H1 (cell line): ENCODE measurements around the gene ANKRD50. TPM values are rescaled to one million over a fixed set of nuclear protein-coding genes. Genes with fewer than 3 reads are reported as not detected.

ENCODE experiments used
- CTCF ChIA-PET: fragments of 300-600 bp; sonication (Branson Sonifier 250); formaldehyde crosslinking; loops from one replicate; lab custom pipeline; 2021; ENCODE audit not compliant: partially characterized antibody; lab: Charles Lee
- POLR2A ChIA-PET: fragments of 300-600 bp; sonication (Branson Sonifier 250); formaldehyde crosslinking; loops from one replicate; lab custom pipeline; 2021; ENCODE audit warnings: inconsistent platforms; ENCODE audit not compliant: partially characterized antibody; lab: Charles Lee
- DNase-seq, 2 experiments: peaks; one replicate each; pipeline versions ENCODE4 v3.0.0 to v3.0.0-alpha.2; 2010 to 2022; ENCODE audit warnings: low spot score in 2 of 2, low read depth in 1 of 2, mixed read lengths in 1 of 2
- FAIRE-seq: peaks from 2 replicates; lab custom pipeline; 2011; peaks lifted over from hg19 to GRCh38; lab: Jason Lieb, UNC
- H2AFZ ChIP-seq: 2 replicates; pipeline ENCODE4 v1.8.1; 2012; ENCODE audit warnings: low read length, inconsistent platforms
- H2AK5ac ChIP-seq: 2 replicates; pipeline ENCODE4 v1.6.1; 2013; ENCODE audit warnings: low read depth, low read length
- H2BK120ac ChIP-seq: replicated peaks from 2 replicates; pipeline ENCODE3; 2013; ENCODE audit warnings: low read depth, low read length, inconsistent platforms
- H2BK12ac ChIP-seq: 2 replicates; pipeline ENCODE4 v1.6.1; 2013; ENCODE audit warnings: low read depth, low read length
- H2BK15ac ChIP-seq: 2 replicates; pipeline ENCODE4 v1.6.1; 2013; ENCODE audit warnings: low read length
- H2BK20ac ChIP-seq: 2 replicates; pipeline ENCODE4 v1.6.1; 2013; ENCODE audit warnings: low read length
- H2BK5ac ChIP-seq: 2 replicates; pipeline ENCODE4 v1.6.1; 2013; ENCODE audit warnings: low read depth, low read length
- H3K14ac ChIP-seq: 2 replicates; pipeline ENCODE4 v1.6.1; 2013; ENCODE audit warnings: inconsistent platforms; ENCODE audit not compliant: insufficient read length
- H3K18ac ChIP-seq: 2 replicates; pipeline ENCODE4 v1.6.1; 2013; ENCODE audit warnings: low read length; ENCODE audit errors: extremely low read depth
- H3K23ac ChIP-seq: 2 replicates; pipeline ENCODE4 v1.6.1; 2013; ENCODE audit warnings: inconsistent platforms; ENCODE audit not compliant: insufficient read length
- H3K23me2 ChIP-seq: 2 replicates; pipeline ENCODE4 v1.6.1; 2013; ENCODE audit warnings: low read depth, low read length
- H3K27ac ChIP-seq: 2 replicates; pipeline ENCODE4 v1.6.1; 2011; ENCODE audit warnings: low read depth, low read length, inconsistent platforms
- H3K27me3 ChIP-seq, 4 experiments: replicated peaks in 1 of 4; 1 replicate in 1 of 4; 2 replicates in 3 of 4; pipeline versions ENCODE4 v1.6.1 to v1.8.1; 2011 to 2013; ENCODE audit warnings: low read length in 3 of 4, mild to moderate bottlenecking in 3 of 4, inconsistent platforms in 2 of 4, mixed read lengths in 2 of 4, moderate library complexity in 1 of 4; ENCODE audit not compliant: control insufficient read depth in 3 of 4, insufficient read depth in 3 of 4; ENCODE audit errors: extremely low read depth in 1 of 4
- H3K36me3 ChIP-seq, 4 experiments: 2 replicates each; pipeline versions ENCODE4 v1.6.1 to v1.8.1; 2011 to 2013; ENCODE audit warnings: mild to moderate bottlenecking in 4 of 4, low read length in 3 of 4, moderate library complexity in 2 of 4, control low read depth in 1 of 4, inconsistent platforms in 1 of 4; ENCODE audit not compliant: insufficient read depth in 4 of 4, control insufficient read depth in 2 of 4
- H3K4ac ChIP-seq: replicated peaks from 2 replicates; pipeline ENCODE3; 2013; ENCODE audit warnings: low read length, low read depth, mixed read lengths, inconsistent platforms; ENCODE audit not compliant: insufficient read length
- H3K4me1 ChIP-seq, 4 experiments: replicated peaks in 1 of 4; 1 replicate in 1 of 4; 2 replicates in 3 of 4; pipeline versions ENCODE4 v1.6.1 to v1.8.1; 2011 to 2013; ENCODE audit warnings: low read length in 3 of 4, inconsistent platforms in 2 of 4, mixed read lengths in 1 of 4; ENCODE audit not compliant: insufficient read depth in 4 of 4, control insufficient read depth in 3 of 4
- H3K4me2 ChIP-seq, 2 experiments: 2 replicates each; pipeline versions ENCODE4 v1.6.1 to v1.8.1; 2011 to 2013; ENCODE audit warnings: low read depth in 2 of 2, low read length in 2 of 2, control low read depth in 1 of 2, inconsistent platforms in 1 of 2, mild to moderate bottlenecking in 1 of 2; ENCODE audit not compliant: insufficient read depth in 1 of 2
- H3K4me3 ChIP-seq, 4 experiments: fragments of 200-600, 300-600 bp in 1 of 4; sonication (generic), shearing (Covaris generic), sonication (Bioruptor Twin) in 1 of 4; 2 replicates each; pipeline versions ENCODE4 v1.5.1 to v1.8.1; 2011 to 2016; ENCODE audit warnings: low read length in 4 of 4, low read depth in 3 of 4, control low read depth in 2 of 4, inconsistent platforms in 2 of 4, mild to moderate bottlenecking in 2 of 4, mixed read lengths in 1 of 4, moderate library complexity in 1 of 4; ENCODE audit not compliant: insufficient read depth in 2 of 4; ENCODE audit errors: extremely low read depth in 1 of 4
- H3K56ac ChIP-seq: replicated peaks from 2 replicates; pipeline ENCODE3; 2013; ENCODE audit warnings: low read depth, mild to moderate bottlenecking, mixed read lengths, low read length, inconsistent platforms; ENCODE audit not compliant: insufficient read length
- H3K79me1 ChIP-seq: 2 replicates; pipeline ENCODE4 v1.6.1; 2013; ENCODE audit warnings: low read depth, low read length, control low read depth
- H3K79me2 ChIP-seq, 2 experiments: 2 replicates each; pipeline versions ENCODE4 v1.6.1 to v1.8.1; 2012 to 2013; ENCODE audit warnings: low read length in 2 of 2, mild to moderate bottlenecking in 2 of 2, inconsistent platforms in 1 of 2; ENCODE audit not compliant: insufficient read depth in 2 of 2, control insufficient read depth in 1 of 2
- H3K9ac ChIP-seq, 4 experiments: replicated peaks in 1 of 4; 1 replicate in 1 of 4; 2 replicates in 3 of 4; pipeline versions ENCODE4 v1.6.1 to v1.8.1; 2011 to 2013; ENCODE audit warnings: low read depth in 3 of 4, low read length in 3 of 4, control low read depth in 2 of 4, mild to moderate bottlenecking in 2 of 4, moderate library complexity in 2 of 4, inconsistent platforms in 1 of 4; ENCODE audit errors: extremely low read depth in 1 of 4
- H3K9me3 ChIP-seq, 2 experiments: 2 replicates each; pipeline versions ENCODE4 v1.6.1 to v1.8.1; 2012 to 2013; ENCODE audit warnings: mild to moderate bottlenecking in 2 of 2, moderate library complexity in 2 of 2, control low read depth in 1 of 2, inconsistent platforms in 1 of 2, low read depth in 1 of 2, low read length in 1 of 2, mixed read lengths in 1 of 2; ENCODE audit not compliant: insufficient read depth in 2 of 2
- H4K20me1 ChIP-seq, 2 experiments: replicated peaks in 1 of 2; 2 replicates each; pipeline versions ENCODE3 to v1.8.1; 2011 to 2013; ENCODE audit warnings: inconsistent platforms in 2 of 2, low read length in 2 of 2, mild to moderate bottlenecking in 1 of 2; ENCODE audit not compliant: insufficient read depth in 2 of 2, control insufficient read depth in 1 of 2
- H4K5ac ChIP-seq: 2 replicates; pipeline ENCODE4 v1.6.1; 2013; ENCODE audit warnings: low read length, low read depth, mixed read lengths, inconsistent platforms; ENCODE audit not compliant: insufficient read length
- H4K8ac ChIP-seq: 2 replicates; pipeline ENCODE4 v1.8.0; 2013; ENCODE audit warnings: mild to moderate bottlenecking, moderate library complexity, low read length, inconsistent platforms; ENCODE audit not compliant: insufficient read depth; ENCODE audit errors: extremely low read depth
- H4K91ac ChIP-seq: replicated peaks from 2 replicates; pipeline ENCODE3; 2013; ENCODE audit warnings: low read length, mixed read lengths, inconsistent platforms; ENCODE audit not compliant: insufficient read length
- CBX5 ChIP-seq: fragments of 300-800, 300-1000 bp; sonication (generic); IDR thresholded peaks from 2 replicates; pipeline ENCODE4 v1.7.1; 2016; ENCODE audit warnings: antibody characterized with exemption, low read length, low read depth
- KDM1A ChIP-seq: fragments of 200-600, 300-600 bp; sonication (generic); IDR thresholded peaks from 2 replicates; pipeline ENCODE4 v1.7.1; 2016; ENCODE audit warnings: mild to moderate bottlenecking, low read length, borderline replicate concordance
- KDM4A ChIP-seq: IDR thresholded peaks from one replicate; pipeline ENCODE4 v1.7.1; 2012; ENCODE audit warnings: low read depth, mild to moderate bottlenecking, moderate library complexity, low read length, inconsistent platforms; ENCODE audit not compliant: severe bottlenecking
- RAD21 ChIP-seq, 2 experiments: IDR thresholded peaks in 1 of 2; conservative IDR thresholded peaks in 1 of 2; 2 replicates each; pipeline ENCODE4 v1.6.1; 2011; ENCODE audit warnings: low read depth in 2 of 2, low read length in 2 of 2, improper control_type of control experiment in 1 of 2, inconsistent platforms in 1 of 2, mild to moderate bottlenecking in 1 of 2, moderate library complexity in 1 of 2
- SAP30 ChIP-seq: fragments of 300-600 bp; sonication (generic); IDR thresholded peaks from 2 replicates; pipeline ENCODE4 v1.7.1; 2012; ENCODE audit warnings: low read length, moderate library complexity, mild to moderate bottlenecking, inconsistent platforms; ENCODE audit not compliant: insufficient read depth, insufficient replicate concordance
- SIN3A ChIP-seq, 2 experiments: IDR thresholded peaks in 1 of 2; conservative IDR thresholded peaks in 1 of 2; 2 replicates each; pipeline ENCODE4 v1.6.1; 2011 to 2012; ENCODE audit warnings: low read length in 2 of 2, improper control_type of control experiment in 1 of 2, low read depth in 1 of 2, mild to moderate bottlenecking in 1 of 2
- WGBS, 2 experiments: shearing (Covaris generic) in 1 of 2; methylation state at CpG; one replicate each; pipeline versions ENCODE4 v1.1.6 to v1.1.7; 2013 to 2015; ENCODE audit warnings: low lambda C conversion rate in 2 of 2, mixed read lengths in 2 of 2, inconsistent platforms in 1 of 2, low coverage in 1 of 2, missing lambda C conversion rate in 1 of 2; ENCODE audit not compliant: insufficient replicate concordance in 2 of 2, insufficient coverage in 1 of 2, insufficient read length in 1 of 2; ENCODE audit errors: extremely low coverage in 1 of 2, missing lambda C conversion rate in 1 of 2; 5-methylcytosine and 5-hydroxymethylcytosine counted together
- polyA plus RNA-seq, 7 experiments: library from polyadenylated mRNA; depleted of rRNA in 3 of 7; stranded (reverse) in 5 of 7; unstranded in 2 of 7; fragments of >200 nt in 5 of 7; fragments of 200-250 nt in 2 of 7; gene quantifications; 1 replicate in 5 of 7; 2 replicates in 1 of 7; 4 replicates in 1 of 7; pipeline versions ENCODE4 v1.2.1 to v1.2.3, GENCODE V29; 2011 to 2013; ENCODE audit warnings: missing spikeins in 2 of 7, mixed read lengths in 2 of 7
- total RNA-seq: library from RNA; stranded (reverse); fragmentation: NEBNext Ultra II Directional; extraction: Animal tissue kit (Norgen Biotek cat#: 25700); gene quantifications from 2 replicates; pipeline ENCODE4 v1.2.1, GENCODE V29; 2021
- TF ChIP-seq, protein P1 (sequence below): IDR thresholded peaks from 2 replicates; pipeline ENCODE4 v1.6.1; 2012; ENCODE audit warnings: inconsistent platforms

Gene ANKRD50
- total and polyA plus RNA-seq, 2 of the 8 experiments (the other 6 are each of a cell fraction or from before 2014, with no cell fraction given) = 8.5 to 25.0 TPM

GRCh38 chr4:124637321-124637720, 75.2 kb downstream of the ANKRD50 start:
- ChIA-PET POLR2A (no interaction called here), CTCF (interaction anchor here (0.7 kb wide), 1 partner anchor 18 kb away, joined by 3 read pairs; no protein-coding TSS in a partner anchor)
- Histone ChIP-seq H3K79me2 (no peaks in the 10 kb centered on the region), H3K27ac (no peak overlapping the region), H3K4me3 (no peak overlapping the region), H2AFZ (no peak overlapping the region), H3K4me1 (peaks cover 0 to 8% (median 5%) of the 10 kb centered on the region in 4 experiments; a peak in 5 of 7 replicates), H4K5ac (peak overlapping the region; percentile 23), H2BK12ac (no peak overlapping the region), H3K9me3 (no peaks in the 10 kb centered on the region), H4K8ac (no peak overlapping the region), H2BK15ac (no peak overlapping the region), H3K36me3 (no peaks in the 10 kb centered on the region), H2AK5ac (no peak overlapping the region), H3K9ac (no peak overlapping the region), H2BK120ac (no peak overlapping the region), H2BK5ac (no peak overlapping the region), H3K79me1 (no peaks in the 10 kb centered on the region), H3K27me3 (no peaks in the 10 kb centered on the region), H3K14ac (no peak overlapping the region), H3K23me2 (no peaks in the 10 kb centered on the region), H3K56ac (no peak overlapping the region), H3K23ac (no peak overlapping the region), H4K20me1 (no peaks in the 10 kb centered on the region), H3K18ac (no peak overlapping the region), H4K91ac (no peak overlapping the region), H3K4ac (no peak overlapping the region), H3K4me2 (no peak overlapping the region), H2BK20ac (no peak overlapping the region)
- FAIRE-seq (no peak), DNase-seq (no peak)
- TF ChIP-seq RAD21 (IDR thresholded peaks at IDR 0.05 in 1 of 2, conservative IDR thresholded peaks at IDR 0.05 in 1 of 2; ENCODE audit: low read depth in 2 of 2, low read length in 2 of 2) (no peak), SIN3A (conservative IDR thresholded peaks at IDR 0.05 in 1 of 2, IDR thresholded peaks at IDR 0.05 in 1 of 2; ENCODE audit: low read depth in 1 of 2, low read length in 2 of 2) (no peak), KDM1A (0 out of 2 replicates have a peak, but pooled peaks have one; percentile 27), SAP30 (no peak), CBX5 (no peak), KDM4A (no peak)
- TF ChIP-seq, protein P1, sequence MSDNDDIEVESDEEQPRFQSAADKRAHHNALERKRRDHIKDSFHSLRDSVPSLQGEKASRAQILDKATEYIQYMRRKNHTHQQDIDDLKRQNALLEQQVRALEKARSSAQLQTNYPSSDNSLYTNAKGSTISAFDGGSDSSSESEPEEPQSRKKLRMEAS = no peak
- WGBS, 2 experiments = 49% methylated on average over 2 of the region's 2 CpGs; no CpG with 5 or more reads in 1 of the 2 experiments
